Femur (tissue), 1 donor: Measurements from ENCODE around the gene USP3.

Experiments
- DNase-seq: peaks from one replicate; pipeline ENCODE4 v3.0.0-alpha.2; 2017

The USP3 gene

DNA sequence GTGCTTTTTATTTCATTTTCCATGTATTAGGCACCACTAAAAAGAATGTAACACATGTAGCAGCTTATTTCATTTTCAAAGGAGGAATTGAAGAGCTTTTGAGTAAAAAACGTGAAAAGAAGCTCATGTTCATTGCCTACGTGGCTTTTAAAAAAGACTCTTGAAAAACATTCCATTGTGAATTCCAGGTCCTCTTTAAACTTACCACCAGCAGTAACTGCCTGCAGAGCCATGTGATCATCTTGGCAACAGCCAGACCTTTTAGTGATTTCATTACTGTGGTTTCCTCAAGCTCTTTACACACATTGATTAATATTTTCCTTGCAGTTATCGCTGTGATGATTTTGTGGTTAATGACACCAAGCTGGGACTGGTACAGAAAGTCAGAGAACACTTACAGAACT, 49.0 kb downstream of the USP3 start:
- peak; percentile 26 for DNase-seq

DNA sequence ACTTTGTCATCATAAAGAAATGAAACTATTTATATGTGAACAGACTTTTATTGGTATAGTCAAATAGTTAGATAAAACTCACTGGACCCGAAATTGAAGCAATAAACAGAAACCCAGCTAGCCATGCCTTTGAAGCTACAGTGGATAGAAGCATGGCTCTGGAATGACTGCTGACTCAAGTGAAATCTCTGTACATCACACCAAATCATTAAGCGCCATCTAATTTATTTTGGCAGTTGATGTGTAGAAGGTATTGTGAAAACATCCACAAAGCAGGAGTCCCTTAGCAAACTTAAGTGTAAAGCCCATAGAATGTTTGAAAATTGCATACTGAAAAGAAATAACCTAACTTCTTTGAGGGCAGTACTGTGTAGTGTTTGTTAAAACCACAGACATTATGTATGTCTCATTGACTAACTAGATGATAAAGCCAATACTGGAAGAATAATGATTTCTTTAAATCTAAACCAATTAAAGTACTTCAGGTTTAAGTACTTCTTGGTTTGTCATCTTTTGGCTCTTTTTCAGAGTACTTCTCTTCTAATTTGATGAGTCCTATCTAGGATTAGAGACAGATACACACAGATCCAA, 50.0 kb downstream of the USP3 start:
- DNase-seq = no peak

DNA sequence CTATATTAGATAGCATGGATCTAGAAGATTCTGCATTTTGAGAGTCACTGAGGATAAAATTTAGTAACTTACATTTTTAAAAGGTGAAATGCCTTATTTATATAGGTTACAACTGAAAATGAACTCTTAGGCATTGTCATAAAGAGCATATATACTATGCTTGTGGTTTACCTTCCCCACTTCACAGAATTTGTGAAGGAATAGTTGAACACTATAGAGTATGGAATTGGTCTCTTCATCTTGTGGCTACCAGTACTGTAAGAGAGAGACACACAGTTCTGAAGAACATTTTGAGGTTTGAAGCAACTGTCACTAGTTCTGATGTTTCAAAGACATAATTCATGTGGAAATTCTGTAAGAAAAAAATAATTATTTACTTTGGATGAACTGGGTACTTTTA, 51.1 kb downstream of the USP3 start:
- no peak for DNase-seq

DNA sequence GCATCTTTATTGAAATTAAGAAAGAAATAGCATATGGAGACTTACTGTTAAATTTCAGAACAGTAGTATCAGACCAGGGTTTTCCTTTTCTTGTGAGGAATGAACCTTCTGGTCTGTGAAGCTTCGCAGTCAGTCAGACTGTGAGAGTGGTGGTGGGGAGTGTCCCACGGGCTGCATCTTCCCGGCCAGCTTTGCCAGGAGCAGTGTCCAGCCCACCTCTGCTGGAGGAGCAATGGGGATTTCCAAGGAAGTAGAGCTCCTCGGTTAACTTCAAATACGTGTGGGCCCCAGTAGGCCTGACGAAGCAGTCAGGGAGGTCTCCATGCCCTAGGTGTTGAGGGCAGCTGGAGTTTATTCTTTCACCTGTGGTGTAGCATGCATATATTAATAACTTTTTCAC, 51.9 kb downstream of the USP3 start:
- DNase-seq = no peak

DNA sequence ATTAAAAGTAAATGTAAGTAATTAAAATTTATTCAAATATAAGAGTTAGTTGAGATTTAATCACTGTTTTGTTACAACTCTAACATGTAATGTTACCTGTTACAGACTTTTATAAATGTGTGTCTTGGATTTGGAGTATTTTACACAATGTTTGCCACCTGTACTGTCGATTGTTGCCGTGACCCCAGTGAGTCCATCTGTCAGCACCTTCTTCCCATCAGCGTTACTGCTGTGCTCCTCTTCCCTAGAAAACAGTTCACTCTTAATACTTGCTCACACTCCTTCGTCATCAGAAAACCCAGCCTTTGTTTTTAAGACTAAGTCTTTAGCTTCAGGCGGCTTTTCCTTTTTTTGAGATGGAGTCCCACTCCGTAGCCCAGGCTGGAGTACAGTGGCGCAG, 52.3 kb downstream of the USP3 start:
- no peak for DNase-seq

DNA sequence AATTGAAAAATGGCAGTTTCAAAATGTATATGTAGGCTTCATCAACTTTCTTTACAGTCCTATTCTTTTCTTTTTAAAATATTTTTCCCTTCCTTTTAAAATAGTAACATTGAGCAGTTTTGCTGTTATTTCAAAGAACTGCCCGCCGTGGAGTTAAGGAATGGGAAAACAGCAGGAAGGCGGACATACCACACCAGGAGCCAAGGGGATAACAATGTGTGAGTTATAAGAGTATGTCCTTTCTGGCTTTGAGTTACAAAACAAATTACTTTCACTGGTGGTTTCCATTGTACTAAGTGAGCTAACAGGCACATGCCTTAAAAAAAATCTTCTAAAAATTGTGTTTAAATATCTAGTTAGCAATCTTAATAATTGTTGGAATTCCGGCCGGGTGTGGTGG, 55.4 kb downstream of the USP3 start:
- DNase-seq = no peak

DNA sequence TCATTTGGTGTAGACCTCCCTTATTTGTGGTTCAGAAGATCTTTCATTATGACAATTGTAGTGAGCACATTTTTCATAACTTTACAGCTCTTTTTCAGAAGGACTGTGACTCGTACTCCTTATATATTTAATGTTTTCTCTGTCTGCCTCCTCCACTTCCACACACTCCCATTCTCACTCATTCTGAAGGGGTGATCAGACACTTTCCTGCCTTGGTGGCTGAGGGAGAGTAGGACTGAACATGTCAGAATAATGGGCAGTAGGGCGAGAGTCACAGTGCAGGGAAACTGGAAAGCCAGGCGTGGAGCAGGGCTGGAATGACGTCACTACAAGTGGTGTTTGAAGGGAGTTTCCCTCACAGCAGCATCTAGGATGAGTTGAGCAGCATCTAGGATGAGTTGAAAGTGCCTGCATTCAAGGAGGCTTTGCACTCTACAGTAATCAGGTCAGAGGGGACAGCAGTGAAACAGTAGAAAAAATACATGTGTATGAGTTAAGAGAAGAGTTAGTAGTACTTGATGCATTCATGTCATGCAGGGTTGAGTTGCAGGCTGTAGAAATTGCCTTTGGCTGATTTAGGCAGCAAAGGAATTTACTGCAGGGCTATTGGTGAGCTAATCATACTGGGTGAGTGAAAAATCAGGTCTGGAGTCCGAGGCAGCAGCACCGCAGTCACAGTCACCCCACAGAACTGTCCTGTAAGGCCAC, 56.5 kb downstream of the USP3 start:
- DNase-seq = no peak

DNA sequence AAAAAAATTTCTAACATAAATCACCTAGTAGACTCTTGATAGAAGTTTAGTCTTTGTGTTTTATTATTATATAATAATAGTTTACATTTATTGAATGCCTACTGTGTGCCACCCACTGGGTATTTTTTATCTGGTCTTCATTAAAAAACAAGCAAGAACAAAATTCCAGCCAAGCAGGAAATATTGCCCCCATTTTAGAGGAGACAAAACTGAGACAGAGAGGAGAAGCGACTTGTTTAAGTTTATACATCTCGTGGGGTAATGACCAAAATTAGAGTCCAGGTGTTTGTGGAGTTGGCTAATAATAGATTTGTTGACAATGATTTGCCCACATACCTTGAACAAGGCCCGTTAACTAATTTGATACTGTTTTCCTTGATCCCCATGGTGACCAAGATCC, 59.7 kb downstream of the USP3 start:
- no peak for DNase-seq

DNA sequence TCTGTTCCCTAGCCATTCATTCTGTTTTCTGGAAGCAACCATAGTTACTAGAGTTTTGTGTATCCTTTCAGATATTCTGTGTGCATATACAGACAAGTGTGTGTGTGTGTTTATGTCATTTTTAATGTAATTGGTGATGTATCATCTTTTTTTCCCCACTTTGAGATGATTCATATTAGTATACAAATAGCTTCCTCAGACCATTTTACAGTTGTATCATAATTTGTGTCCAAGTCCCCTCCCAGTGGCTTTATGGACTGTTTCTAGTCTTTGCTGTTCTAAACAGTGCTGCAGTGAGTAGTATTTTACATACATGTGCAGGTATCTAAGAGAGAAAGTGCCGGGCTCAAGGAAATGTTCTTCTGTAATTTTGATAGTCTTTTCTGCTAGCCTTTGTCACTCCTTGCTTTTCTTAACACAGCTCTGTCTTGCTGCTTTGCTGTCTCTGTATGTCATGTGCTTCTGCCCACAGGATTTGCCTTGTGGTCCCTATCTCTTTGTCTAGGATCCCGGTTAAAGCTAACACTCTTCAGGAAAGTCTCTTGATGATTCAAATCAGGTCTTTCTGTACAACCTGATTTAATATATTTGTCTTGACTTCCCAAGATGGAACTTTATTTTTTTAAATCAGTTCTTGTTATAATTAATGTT, 61.3 kb downstream of the USP3 start:
- DNase-seq = no peak

DNA sequence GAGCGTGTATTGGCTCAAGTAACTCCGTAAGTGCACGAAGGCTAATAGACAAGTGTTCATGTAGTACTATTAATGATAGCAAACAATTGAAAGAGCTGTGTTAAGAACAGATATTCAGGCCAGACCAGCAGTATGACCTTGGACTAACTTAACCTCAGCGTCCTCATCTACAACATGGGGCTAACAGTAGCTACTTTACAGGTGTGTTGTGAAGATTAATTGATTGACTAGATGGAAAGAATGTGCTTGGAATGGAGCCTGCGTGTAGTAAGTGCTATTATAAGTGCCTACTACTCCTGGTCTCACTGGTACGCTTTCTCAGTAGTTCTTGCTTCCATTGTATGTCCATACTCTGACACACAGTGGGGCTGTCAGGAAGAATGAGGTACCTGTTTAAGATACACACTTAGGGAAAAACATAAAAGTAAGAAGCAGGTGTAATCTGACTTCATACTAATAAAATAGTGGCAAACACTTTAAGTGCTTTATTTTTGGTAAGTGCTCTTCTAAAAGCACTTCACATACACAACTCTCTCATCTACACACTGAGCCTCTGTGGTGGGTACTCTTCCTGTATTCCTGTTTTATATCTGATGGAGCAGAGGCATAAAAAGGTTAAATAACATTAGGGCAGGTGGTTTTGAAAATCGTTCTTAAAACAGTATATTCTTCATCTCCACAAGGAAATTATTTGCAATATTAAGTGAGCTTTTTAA, 68.5 kb downstream of the USP3 start:
- DNase-seq = no peak

DNA sequence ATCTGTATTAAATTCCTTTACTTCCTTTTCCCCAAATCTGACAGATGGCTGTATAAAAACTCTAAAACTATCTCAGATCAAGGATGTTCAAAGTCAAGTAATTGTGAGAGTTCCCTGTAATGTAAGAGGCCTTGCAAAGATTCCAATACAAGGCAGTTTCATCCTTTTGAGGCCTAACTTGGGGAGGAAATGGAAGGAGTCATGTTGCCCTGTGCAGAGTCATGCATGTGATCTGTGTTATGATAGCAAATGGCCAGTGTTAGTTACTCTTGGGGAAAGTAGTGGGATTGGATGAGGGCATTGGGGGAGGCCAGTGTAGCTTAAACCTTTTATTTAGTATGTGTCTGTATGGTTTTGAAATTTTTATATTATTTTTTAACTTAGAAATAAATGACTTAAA, 69.1 kb downstream of the USP3 start:
- no peak for DNase-seq

DNA sequence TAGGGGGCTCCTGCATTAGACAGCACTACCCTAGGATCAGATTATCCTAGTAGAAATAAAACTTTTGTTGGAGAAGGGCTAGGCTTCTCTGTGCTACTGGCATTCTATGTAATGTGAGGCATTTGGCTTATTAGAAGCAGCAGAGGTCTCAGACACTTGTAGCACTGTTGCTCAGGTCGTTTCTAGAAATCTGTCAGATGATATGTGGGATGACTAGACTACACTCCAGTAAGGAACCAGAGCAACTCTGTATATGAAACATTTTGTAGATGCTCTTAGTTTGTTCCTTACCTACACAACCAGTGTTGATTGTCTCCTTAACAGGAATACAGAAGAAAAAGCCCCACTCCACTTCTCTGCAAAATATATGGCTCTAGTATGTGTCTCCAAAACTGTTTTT, 70.9 kb downstream of the USP3 start:
- DNase-seq = no peak

DNA sequence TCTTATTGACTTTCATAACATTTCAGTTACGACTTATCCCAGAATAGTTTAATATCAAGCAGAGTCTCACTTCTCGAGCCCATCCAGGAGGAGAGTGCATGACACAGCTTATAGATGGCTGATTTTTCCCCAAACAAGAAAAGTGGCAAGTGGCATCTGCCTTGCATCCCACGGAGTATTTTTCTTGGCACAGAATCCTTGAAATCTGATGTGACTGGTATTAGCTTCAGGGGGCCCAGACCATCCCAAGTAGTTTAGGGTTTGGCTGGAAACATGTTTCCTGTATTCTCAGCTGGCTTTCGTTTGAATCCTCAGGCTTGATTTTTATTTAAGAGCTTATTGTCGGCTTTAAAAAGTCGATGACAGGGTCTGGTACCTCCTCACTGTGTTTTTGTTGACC, 72.0 kb downstream of the USP3 start:
- no peak for DNase-seq

DNA sequence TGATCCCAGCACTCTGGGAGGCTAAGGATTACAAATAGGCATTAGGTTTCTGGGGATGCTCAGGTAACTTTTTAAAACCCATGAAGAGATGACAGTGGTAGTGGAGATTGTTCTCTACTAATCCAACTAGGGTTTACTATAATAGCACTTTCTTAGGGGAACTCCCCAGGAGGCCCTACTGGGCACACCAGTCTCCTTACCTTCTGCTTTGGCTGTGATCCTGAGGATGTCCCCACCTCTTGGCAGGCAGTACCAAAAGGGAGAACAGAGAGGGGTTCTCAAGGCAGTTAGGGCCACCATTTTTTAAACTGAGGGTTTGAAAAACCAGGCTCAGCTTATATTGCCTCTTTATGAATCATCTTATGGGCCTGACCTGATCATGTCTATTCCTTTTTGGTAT, 77.8 kb downstream of the USP3 start:
- no peak for DNase-seq

DNA sequence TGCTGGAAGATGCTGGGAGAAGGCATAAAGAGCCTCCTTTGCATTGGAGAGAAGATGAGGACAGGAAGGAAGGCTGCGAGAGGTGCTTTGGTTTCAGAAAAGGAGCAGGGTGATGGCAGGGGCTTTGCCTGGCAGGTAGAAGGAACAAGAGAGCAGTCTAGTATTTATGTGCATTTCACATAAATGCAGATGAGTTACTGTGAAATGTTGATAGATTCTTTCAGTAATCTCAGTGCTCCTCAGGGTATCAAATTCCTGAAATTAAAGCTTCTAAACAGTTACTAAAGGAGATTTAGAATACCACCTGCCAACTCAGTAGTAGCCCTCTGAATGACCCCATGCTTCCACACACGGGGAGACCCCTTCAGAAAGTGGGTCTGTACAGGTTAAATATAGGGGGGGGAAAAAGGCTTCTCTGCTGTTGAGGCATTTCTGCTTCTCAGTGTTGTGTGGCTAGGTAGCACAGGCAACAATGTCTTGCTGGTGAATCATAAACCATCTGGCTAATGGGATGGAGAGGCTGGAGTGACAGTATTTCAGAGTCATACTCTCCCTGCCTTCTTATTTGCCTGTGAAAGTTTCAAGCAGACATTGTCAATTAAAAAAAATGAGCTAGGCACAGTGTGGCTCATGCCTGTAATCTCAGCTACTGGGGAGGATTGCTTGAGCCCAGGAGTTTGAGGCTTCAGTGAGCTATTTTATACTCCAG, 78.5 kb downstream of the USP3 start:
- no peak for DNase-seq

DNA sequence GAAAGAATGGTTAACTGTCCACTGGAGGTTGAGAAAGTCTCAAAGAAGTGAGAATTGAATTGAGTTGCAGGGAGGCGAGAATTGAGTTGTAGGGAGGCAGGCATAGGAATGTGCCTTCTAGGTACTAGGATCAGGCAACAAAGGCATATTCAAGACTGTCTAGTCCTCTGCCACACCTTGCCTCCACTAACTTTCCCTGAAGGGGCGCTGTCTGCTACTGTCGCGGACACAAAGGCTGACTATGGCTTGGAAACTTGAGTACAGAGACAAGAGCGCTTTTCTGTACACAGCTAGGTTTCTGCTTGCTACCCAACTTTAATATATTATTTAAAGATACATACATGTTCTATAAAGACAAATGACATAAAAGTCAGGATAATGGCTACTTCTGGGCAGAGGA, 82.4 kb downstream of the USP3 start:
- DNase-seq = no peak

DNA sequence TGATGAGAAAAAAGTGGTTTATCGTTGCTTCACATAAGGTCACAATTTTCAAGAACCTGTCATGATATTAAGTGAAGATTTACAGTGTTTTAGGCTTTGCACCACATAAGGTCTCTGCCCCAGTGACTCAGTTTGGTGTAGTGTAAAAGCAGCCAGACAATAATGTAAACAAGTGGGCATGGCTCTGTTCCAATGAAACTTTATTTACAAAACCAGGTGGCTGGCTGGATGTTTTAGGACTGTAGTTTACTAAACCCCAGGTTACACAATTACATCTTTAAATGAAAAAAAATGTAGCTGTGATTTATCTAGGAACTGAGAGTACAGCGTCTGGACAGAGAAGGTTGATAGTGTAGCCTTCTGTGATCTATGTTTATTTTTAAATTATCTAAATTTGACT, 83.1 kb downstream of the USP3 start:
- DNase-seq = no peak

DNA sequence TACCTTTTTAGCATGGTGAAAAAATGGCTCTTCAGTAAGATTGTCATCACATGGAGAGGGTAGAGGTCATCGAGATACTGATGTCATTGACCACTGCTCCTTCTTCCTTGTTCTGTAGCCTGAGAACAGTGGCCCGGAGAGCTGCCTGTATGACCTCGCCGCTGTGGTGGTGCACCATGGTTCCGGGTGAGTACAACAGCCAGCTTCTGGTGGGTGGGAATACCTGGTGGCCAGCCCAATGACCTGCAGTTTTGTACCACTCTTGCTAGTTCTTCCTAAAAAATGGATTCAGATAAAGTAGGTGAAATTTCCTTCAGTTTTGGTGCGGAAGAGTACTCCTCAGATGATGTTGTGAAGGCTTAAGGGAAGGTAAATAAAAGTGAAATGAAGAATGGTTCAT, 84.4 kb downstream of the USP3 start:
- DNase-seq = no peak

DNA sequence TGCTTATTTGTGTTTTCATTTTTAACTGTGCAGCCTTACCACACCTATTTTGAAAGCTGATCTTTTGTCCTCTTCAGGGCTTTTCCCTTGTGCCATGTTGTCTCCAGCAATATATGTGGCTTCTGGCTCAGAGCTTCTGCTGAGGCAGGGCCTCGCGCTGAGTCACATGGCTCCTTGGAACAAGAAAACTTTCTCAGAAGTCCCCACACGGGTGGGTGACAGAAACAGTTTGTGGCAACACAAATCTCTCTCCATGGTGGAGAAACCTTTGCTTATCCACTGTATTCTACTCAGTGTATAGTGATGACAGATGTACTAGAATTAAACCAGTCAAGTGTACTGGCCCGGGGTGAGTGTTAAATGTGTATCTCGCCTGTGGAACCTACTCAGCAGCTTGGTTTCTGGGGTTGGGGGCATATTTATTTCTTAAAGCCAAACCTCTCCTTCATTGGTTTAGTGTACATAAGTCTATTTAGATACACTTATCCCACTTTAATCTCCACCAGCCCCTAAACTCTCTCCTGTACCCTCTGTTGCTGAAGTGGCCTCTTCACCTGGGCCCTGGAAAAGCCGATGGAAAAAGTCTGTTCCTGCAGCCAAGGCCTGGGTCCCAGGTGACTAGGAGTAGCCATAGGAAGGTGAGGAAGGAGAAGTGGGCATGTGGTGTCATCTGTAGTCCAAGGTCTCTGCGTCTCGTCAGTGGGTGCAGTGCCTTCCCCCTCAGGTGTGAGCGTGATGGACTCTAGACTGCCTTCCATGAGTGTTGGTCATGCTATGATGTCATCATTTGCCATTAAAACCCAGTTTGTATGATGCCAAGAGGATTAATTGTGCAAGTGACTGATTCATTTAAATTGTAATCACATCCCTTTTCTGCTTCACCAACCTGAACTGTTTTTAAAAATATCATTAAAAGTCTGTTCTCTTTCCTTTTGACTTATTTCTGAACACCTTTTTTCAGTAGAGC, 89.6 kb downstream of the USP3 start:
- DNase-seq = no peak

DNA sequence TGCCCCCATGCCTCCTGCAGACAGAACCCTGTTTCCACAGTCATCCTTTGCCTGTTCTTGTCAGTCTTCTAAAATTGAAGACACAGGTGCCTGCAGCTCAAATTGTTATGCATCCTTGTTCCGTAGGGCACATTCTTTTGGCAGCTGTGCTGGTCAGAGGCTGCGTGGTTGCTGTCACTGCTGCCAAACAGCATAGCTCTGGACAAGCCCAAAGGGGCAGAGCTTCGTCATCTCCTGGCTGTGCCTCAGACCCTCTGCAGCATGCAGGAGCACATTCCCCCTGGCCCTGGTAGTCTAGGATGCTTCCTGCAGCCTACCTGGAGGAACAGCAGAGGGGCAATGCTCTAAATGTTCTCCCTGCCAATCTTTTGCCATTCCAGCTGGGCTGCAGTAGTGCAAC, 90.7 kb downstream of the USP3 start:
- DNase-seq = peak; percentile 50

DNA sequence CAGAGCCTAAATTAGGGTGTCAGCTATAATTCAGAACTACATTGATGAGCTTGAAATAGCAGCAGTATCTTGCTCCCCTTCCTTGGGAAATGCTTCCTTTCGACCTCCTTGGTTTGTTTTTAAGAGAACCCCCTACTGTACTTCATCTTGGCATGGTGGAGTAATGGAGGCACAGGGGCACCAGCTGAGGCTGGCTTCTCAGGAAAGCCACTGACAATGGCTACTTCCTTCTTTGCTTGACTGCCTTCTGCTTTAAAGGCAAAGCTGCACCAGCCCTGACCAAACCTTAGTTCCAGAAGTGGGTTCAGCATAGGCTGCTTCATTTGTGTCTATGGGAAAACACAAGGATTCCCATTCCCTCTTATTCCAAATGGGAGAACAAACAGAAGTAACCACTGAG, 91.3 kb downstream of the USP3 start:
- no peak for DNase-seq

DNA sequence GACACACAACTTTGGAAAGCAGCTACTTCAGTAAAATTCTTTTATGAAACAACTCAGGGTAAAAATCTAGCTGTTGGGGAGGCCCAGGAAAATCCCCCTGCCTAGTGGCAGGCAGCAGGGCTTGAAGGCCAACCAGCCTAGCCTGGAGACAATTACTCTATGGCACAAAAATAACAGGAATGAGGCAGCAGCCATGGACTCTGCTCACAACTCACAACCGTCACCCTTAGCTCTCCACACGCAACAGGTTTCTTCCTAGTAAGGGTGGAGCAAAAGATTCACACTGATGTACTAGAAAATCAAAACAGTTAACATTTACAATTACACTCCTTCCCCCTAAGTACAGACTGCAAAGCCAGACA, 92.3 kb downstream of the USP3 start:
- DNase-seq = no peak
